Left lobe of liver (tissue), 2 donors: ENCODE data around the gene PATZ1. TPM values are rescaled to one million over a fixed set of nuclear protein-coding genes. Genes with fewer than 3 reads are reported as not detected.
A peak's percentile ranks its signal among the peaks of the same experiment; 100 is the strongest.
"Not testable (repeated sequence)": the region's sequence is repeated elsewhere in the genome, so short reads cannot be mapped to it uniquely, and the experiment has no call there.

Experiments used
- ATAC-seq: fragments of 200-7000 bp; cut with Tn5 transposase; one replicate; pipeline ENCODE4 v1.9.1; 2020; ENCODE audit warnings: mild to moderate bottlenecking, moderate library complexity
- DNase-seq: peaks from one replicate; pipeline ENCODE4 v3.0.0-alpha.2; 2020; ENCODE audit warnings: low spot score
- total RNA-seq: library from RNA; stranded (reverse); gene quantifications from one replicate; pipeline ENCODE4 v1.2.1, GENCODE V29; 2021
- donor health status: DM: no; HTN: no; CAD: no; lungs with moderate emphysema.
- donor health status: DM: no; HTN: yes; CAD: no.

PATZ1 gene
- 21.2 TPM for total RNA-seq

GRCh38 chr22:31346255-31346732 is at the start of gene PATZ1:
PATZ1 (minus strand) TSS chr22:31346346; CDS start chr22:31345602, 744 bp downstream.
- DNase-seq (peak; percentile 78), ATAC-seq (peak; percentile 32)

GRCh38 chr22:31394326-31394725 is 48.2 kb upstream of the PATZ1 start:
- no peak for ATAC-seq
- no peak for DNase-seq

- ATAC-seq (no peak), DNase-seq (no peak)
Measured at GRCh38 chr22:31393893-31394292, 47.7 kb upstream of the PATZ1 start.

- not testable (repeated sequence) for DNase-seq, ATAC-seq
Measured at GRCh38 chr22:31378651-31379050, 32.5 kb upstream of the PATZ1 start.

GRCh38 chr22:31378123-31378522 is 32.0 kb upstream of the PATZ1 start:
- DNase-seq, result no peak
- ATAC-seq, result no peak

GRCh38 chr22:31377612-31378011 is 31.5 kb upstream of the PATZ1 start:
- no peak for ATAC-seq
- no peak for DNase-seq

GRCh38 chr22:31367426-31367825 is 21.3 kb upstream of the PATZ1 start:
- ATAC-seq, result no peak

GRCh38 chr22:31363885-31364465 is 17.8 kb upstream of the PATZ1 start:
- DNase-seq, result no peak
- no peak for ATAC-seq

More at GRCh38 chr22:31367426-31367825, 21.3 kb upstream of the PATZ1 start:
- DNase-seq, result no peak

GRCh38 chr22:31361743-31362142 is 15.6 kb upstream of the PATZ1 start:
- DNase-seq (no peak), ATAC-seq (no peak)

GRCh38 chr22:31360029-31360428 is 13.9 kb upstream of the PATZ1 start:
- DNase-seq (no peak), ATAC-seq (no peak)

GRCh38 chr22:31354515-31354914 is 8.4 kb upstream of the PATZ1 start:
- ATAC-seq, result no peak
- no peak for DNase-seq

GRCh38 chr22:31350410-31350863 is 4.3 kb upstream of the PATZ1 start:
- DNase-seq (peak; percentile 91), ATAC-seq (peak; percentile 36)

GRCh38 chr22:31349960-31350359 is 3.8 kb upstream of the PATZ1 start:
- ATAC-seq, result no peak
- no peak for DNase-seq

GRCh38 chr22:31348766-31349165 is 2.6 kb upstream of the PATZ1 start:
- DNase-seq (no peak), ATAC-seq (no peak)

GRCh38 chr22:31348009-31348337 is 1.8 kb upstream of the PATZ1 start:
- DNase-seq, ATAC-seq: not testable (repeated sequence)

GRCh38 chr22:31347251-31348008 is 1.3 kb upstream of the PATZ1 start:
- peak; percentile 73 for DNase-seq
- peak; percentile 53 for ATAC-seq

GRCh38 chr22:31346733-31347250 is 646 bp upstream of the PATZ1 start:
- DNase-seq, result peak; percentile 85
- ATAC-seq, result peak; percentile 72

GRCh38 chr22:31345331-31346254 is 553 bp downstream of the PATZ1 start:
- DNase-seq (peak; percentile 87), ATAC-seq (peak; percentile 69)

- no peak for ATAC-seq
- DNase-seq, result no peak
Measured at GRCh38 chr22:31344578-31345330, 1.4 kb downstream of the PATZ1 start.

- ATAC-seq, result no peak
- DNase-seq, result no peak
Measured at GRCh38 chr22:31344256-31344577, 1.9 kb downstream of the PATZ1 start.
